Prostate gland (tissue), 2 donors: ENCODE results near the gene LRRTM4.

Experiments
- POLR2A ChIP-seq: fragments of 450-650 bp; IDR thresholded peaks from one replicate; pipeline ENCODE4 v1.6.1; 2016; ENCODE audit warnings: antibody characterized with exemption, mild to moderate bottlenecking
- POLR2AphosphoS5 ChIP-seq: sonication (generic); formaldehyde crosslinking; IDR thresholded peaks from one replicate; pipeline ENCODE4 v1.6.1; 2017; ENCODE audit warnings: antibody characterized with exemption
- TF ChIP-seq, protein P1 (sequence below), 4 experiments: fragments of 200-600 bp in 2 of 4; fragments of 450-650 bp in 2 of 4; sonication (generic) in 2 of 4; IDR thresholded peaks; 1 replicate in 3 of 4; 2 replicates in 1 of 4; pipeline ENCODE4 v1.5.1; 2016 to 2019; ENCODE audit warnings: antibody characterized with exemption in 4 of 4, mild to moderate bottlenecking in 2 of 4, moderate library complexity in 2 of 4

DNA sequence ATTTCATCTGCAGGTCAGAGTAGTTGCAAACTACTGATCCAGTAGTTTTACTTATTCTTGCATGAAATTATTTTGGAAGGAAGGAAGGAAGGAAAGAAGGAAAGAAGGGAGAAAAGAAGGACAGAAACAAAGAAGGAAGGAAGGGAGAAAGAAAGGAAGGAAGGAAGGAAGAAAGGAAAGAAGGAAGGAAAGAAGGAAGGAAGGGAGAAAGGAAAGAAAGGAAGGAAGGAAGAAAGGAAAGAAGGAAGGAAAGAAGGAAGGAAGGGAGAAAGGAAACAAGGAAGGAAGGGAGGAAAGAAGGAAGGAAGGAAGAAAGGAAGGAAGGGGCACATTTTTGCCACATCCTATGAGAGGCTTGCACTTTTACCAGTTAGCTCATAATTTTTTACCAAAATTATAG lies 186.2 kb downstream of the LRRTM4 start:
- TF ChIP-seq, protein P1, sequence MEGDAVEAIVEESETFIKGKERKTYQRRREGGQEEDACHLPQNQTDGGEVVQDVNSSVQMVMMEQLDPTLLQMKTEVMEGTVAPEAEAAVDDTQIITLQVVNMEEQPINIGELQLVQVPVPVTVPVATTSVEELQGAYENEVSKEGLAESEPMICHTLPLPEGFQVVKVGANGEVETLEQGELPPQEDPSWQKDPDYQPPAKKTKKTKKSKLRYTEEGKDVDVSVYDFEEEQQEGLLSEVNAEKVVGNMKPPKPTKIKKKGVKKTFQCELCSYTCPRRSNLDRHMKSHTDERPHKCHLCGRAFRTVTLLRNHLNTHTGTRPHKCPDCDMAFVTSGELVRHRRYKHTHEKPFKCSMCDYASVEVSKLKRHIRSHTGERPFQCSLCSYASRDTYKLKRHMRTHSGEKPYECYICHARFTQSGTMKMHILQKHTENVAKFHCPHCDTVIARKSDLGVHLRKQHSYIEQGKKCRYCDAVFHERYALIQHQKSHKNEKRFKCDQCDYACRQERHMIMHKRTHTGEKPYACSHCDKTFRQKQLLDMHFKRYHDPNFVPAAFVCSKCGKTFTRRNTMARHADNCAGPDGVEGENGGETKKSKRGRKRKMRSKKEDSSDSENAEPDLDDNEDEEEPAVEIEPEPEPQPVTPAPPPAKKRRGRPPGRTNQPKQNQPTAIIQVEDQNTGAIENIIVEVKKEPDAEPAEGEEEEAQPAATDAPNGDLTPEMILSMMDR (IDR thresholded peaks at IDR 0.05), result no peak
- TF ChIP-seq POLR2A (no peak), POLR2AphosphoS5 (no peak)
